Stomach smooth muscle (tissue), 2 donors: ENCODE measurements around the gene IGFBP3.
"Not testable (repeated sequence)": the region's sequence is repeated elsewhere in the genome, so short reads cannot be mapped to it uniquely, and the experiment has no call there.

Experiments used
- H3K27ac ChIP-seq: one replicate; pipeline ENCODE4 v1.7.0; 2013; ENCODE audit warnings: mild to moderate bottlenecking, low read length, inconsistent platforms
- H3K27me3 ChIP-seq, 2 donors: one replicate each; pipeline ENCODE4 v1.7.0; 2013; ENCODE audit warnings: low read length in 2 of 2; ENCODE audit not compliant: insufficient read depth in 2 of 2, control insufficient read depth in 1 of 2
- H3K36me3 ChIP-seq, 2 donors: one replicate each; pipeline ENCODE4 v1.7.0; 2013; ENCODE audit warnings: low read length in 2 of 2; ENCODE audit not compliant: control insufficient read depth in 2 of 2, insufficient read depth in 2 of 2
- H3K4me1 ChIP-seq: one replicate; pipeline ENCODE4 v1.7.0; 2013; ENCODE audit warnings: low read length; ENCODE audit not compliant: control insufficient read depth, insufficient read depth
- H3K4me3 ChIP-seq, 2 donors: one replicate each; pipeline ENCODE4 v1.7.0; 2013; ENCODE audit warnings: low read length in 2 of 2
- H3K9ac ChIP-seq, 2 donors: one replicate each; pipeline ENCODE4 v1.7.0; 2013; ENCODE audit warnings: low read length in 2 of 2, mild to moderate bottlenecking in 1 of 2
- H3K9me3 ChIP-seq, 2 donors: one replicate each; pipeline ENCODE4 v1.7.0; 2013; ENCODE audit warnings: low read length in 2 of 2; ENCODE audit not compliant: control insufficient read depth in 2 of 2
- donor health status: healthy.
- donor health status: Pancreatic carcinoma.

Gene IGFBP3

GRCh38 chr7:45944058-45944457 lies 23.0 kb upstream of the IGFBP3 start:
- Histone ChIP-seq H3K27me3 (no peaks in the 10 kb centered on the region), H3K27ac (no peak overlapping the region), H3K9ac (no peak overlapping the region), H3K36me3 (no peaks in the 10 kb centered on the region), H3K4me1 (no peaks in the 10 kb centered on the region), H3K4me3 (no peak overlapping the region), H3K9me3 (no peaks in the 10 kb centered on the region)

- Histone ChIP-seq H3K4me3 (no peak overlapping the region), H3K4me1 (no peaks in the 10 kb centered on the region), H3K9ac (no peak overlapping the region), H3K36me3 (no peaks in the 10 kb centered on the region), H3K27ac (no peak overlapping the region), H3K9me3 (no peaks in the 10 kb centered on the region), H3K27me3 (peaks cover 0 to 11% of the 10 kb centered on the region in 2 donors)
Measured at GRCh38 chr7:45940939-45941338, 19.9 kb upstream of the IGFBP3 start.

- not testable (repeated sequence) for H3K36me3 ChIP-seq, H3K4me3 ChIP-seq, H3K4me1 ChIP-seq, H3K27ac ChIP-seq, H3K9me3 ChIP-seq, H3K9ac ChIP-seq
- peaks cover 0 to 11% of the 10 kb centered on the region in 2 donors for H3K27me3 ChIP-seq
Measured at GRCh38 chr7:45940237-45940781, 19.2 kb upstream of the IGFBP3 start.

- no peaks in the 10 kb centered on the region for H3K4me1 ChIP-seq
- H3K4me3 ChIP-seq: no peak overlapping the region
- H3K27me3 ChIP-seq: peaks cover 0 to 11% of the 10 kb centered on the region in 2 donors
- H3K9ac ChIP-seq: no peak overlapping the region
- H3K27ac ChIP-seq: no peak overlapping the region
- H3K9me3 ChIP-seq: no peaks in the 10 kb centered on the region
- H3K36me3 ChIP-seq: no peaks in the 10 kb centered on the region
Measured at GRCh38 chr7:45939574-45939973, 18.5 kb upstream of the IGFBP3 start.

GRCh38 chr7:45938626-45939302 lies 17.7 kb upstream of the IGFBP3 start:
- H3K27me3 ChIP-seq: peaks cover 0 to 11% of the 10 kb centered on the region in 2 donors
- H3K9me3 ChIP-seq: no peaks in the 10 kb centered on the region
- H3K9ac ChIP-seq: no peak overlapping the region
- H3K4me1 ChIP-seq: no peaks in the 10 kb centered on the region
- H3K27ac ChIP-seq: no peak overlapping the region
- H3K36me3 ChIP-seq: no peaks in the 10 kb centered on the region
- no peak overlapping the region for H3K4me3 ChIP-seq

- Histone ChIP-seq H3K4me1 (no peaks in the 10 kb centered on the region), H3K27me3 (peaks cover 0 to 11% of the 10 kb centered on the region in 2 donors), H3K4me3 (no peak overlapping the region), H3K36me3 (no peaks in the 10 kb centered on the region), H3K9ac (no peak overlapping the region), H3K9me3 (no peaks in the 10 kb centered on the region), H3K27ac (no peak overlapping the region)
Measured at GRCh38 chr7:45937862-45938261, 16.8 kb upstream of the IGFBP3 start.

- Histone ChIP-seq H3K9me3 (no peaks in the 10 kb centered on the region), H3K27me3 (peaks cover 0 to 11% of the 10 kb centered on the region in 2 donors), H3K36me3 (no peaks in the 10 kb centered on the region), H3K27ac (no peak overlapping the region), H3K4me3 (no peak overlapping the region), H3K9ac (no peak overlapping the region), H3K4me1 (no peaks in the 10 kb centered on the region)
Measured at GRCh38 chr7:45937301-45937700, 16.2 kb upstream of the IGFBP3 start.

- Histone ChIP-seq H3K36me3 (no peaks in the 10 kb centered on the region), H3K27me3 (no peaks in the 10 kb centered on the region), H3K9me3 (no peaks in the 10 kb centered on the region), H3K9ac (no peak overlapping the region), H3K4me1 (no peaks in the 10 kb centered on the region), H3K4me3 (no peak overlapping the region), H3K27ac (no peak overlapping the region)
Measured at GRCh38 chr7:45930967-45931366, 9.9 kb upstream of the IGFBP3 start.

- peaks cover 4% of the 10 kb centered on the region for H3K4me1 ChIP-seq
- no peak overlapping the region for H3K9ac ChIP-seq
- H3K27ac ChIP-seq: no peak overlapping the region
- H3K4me3 ChIP-seq: no peak overlapping the region
- H3K27me3 ChIP-seq: peaks cover 4 to 6% of the 10 kb centered on the region in 2 donors
- H3K9me3 ChIP-seq: no peaks in the 10 kb centered on the region
- no peaks in the 10 kb centered on the region for H3K36me3 ChIP-seq
Measured at GRCh38 chr7:45927721-45928120, 6.6 kb upstream of the IGFBP3 start.

- H3K36me3 ChIP-seq: no peaks in the 10 kb centered on the region
- no peak overlapping the region for H3K27ac ChIP-seq
- H3K4me3 ChIP-seq: no peak overlapping the region
- H3K9ac ChIP-seq: no peak overlapping the region
- H3K4me1 ChIP-seq: peaks cover 26% of the 10 kb centered on the region
- no peaks in the 10 kb centered on the region for H3K9me3 ChIP-seq
- peaks cover 18 to 38% of the 10 kb centered on the region in 2 donors for H3K27me3 ChIP-seq
Measured at GRCh38 chr7:45924283-45924682, 3.2 kb upstream of the IGFBP3 start.

GRCh38 chr7:45923818-45924217 lies 2.7 kb upstream of the IGFBP3 start:
- Histone ChIP-seq H3K9me3 (no peaks in the 10 kb centered on the region), H3K27me3 (peaks cover 20 to 40% of the 10 kb centered on the region in 2 donors), H3K27ac (no peak overlapping the region), H3K36me3 (no peaks in the 10 kb centered on the region), H3K9ac (no peak overlapping the region), H3K4me3 (no peak overlapping the region), H3K4me1 (peaks cover 26% of the 10 kb centered on the region)
